Esophagus muscularis mucosa (tissue), 4 donors: ENCODE data around the gene SMIM13. TPM values are rescaled to one million over a fixed set of nuclear protein-coding genes. Genes with fewer than 3 reads are reported as not detected.

ENCODE experiments used
- DNase-seq: peaks from one replicate; pipeline ENCODE4 v3.0.0-alpha.2; 2017; ENCODE audit errors: extremely low spot score
- H3K27ac ChIP-seq, 4 donors: fragments of 200-600 bp; sonication (generic); replicated peaks in 1 of 4; 1 replicate in 3 of 4; 2 replicates in 1 of 4; pipeline ENCODE4 v1.5.1; 2016 to 2019; ENCODE audit warnings: mild to moderate bottlenecking in 1 of 4
- H3K27me3 ChIP-seq, 4 donors: fragments of 200-600 bp; sonication (generic); one replicate each; pipeline versions ENCODE4 v1.5.1 to v1.6.0; 2016 to 2019
- H3K36me3 ChIP-seq, 4 donors: fragments of 200-600 bp; sonication (generic); one replicate each; pipeline ENCODE4 v1.5.1; 2016 to 2019
- H3K4me1 ChIP-seq, 4 donors: fragments of 200-600 bp; sonication (generic); one replicate each; pipeline ENCODE4 v1.5.1; 2016 to 2019
- H3K4me3 ChIP-seq, 4 donors: fragments of 200-600 bp; sonication (generic); 1 replicate in 2 of 4; 2 replicates in 2 of 4; pipeline ENCODE4 v1.5.1; 2016 to 2019; ENCODE audit warnings: mild to moderate bottlenecking in 4 of 4, moderate library complexity in 1 of 4
- H3K9me3 ChIP-seq, 4 donors: fragments of 200-600 bp; sonication (generic); 1 replicate in 3 of 4; 2 replicates in 1 of 4; pipeline ENCODE4 v1.5.1; 2016 to 2019
- CTCF ChIP-seq, 3 experiments: fragments of 200-600 bp in 2 of 3; fragments of 450-650 bp in 1 of 3; sonication (generic) in 2 of 3; IDR thresholded peaks; one replicate each; pipeline ENCODE4 v1.5.1; 2017 to 2019; ENCODE audit warnings: antibody characterized with exemption in 3 of 3, mild to moderate bottlenecking in 2 of 3, moderate library complexity in 1 of 3
- EP300 ChIP-seq: sonication (generic); formaldehyde crosslinking; IDR thresholded peaks from one replicate; pipeline ENCODE4 v1.6.1; 2017; ENCODE audit warnings: antibody characterized with exemption
- POLR2A ChIP-seq: fragments of 450-650 bp; IDR thresholded peaks from one replicate; pipeline ENCODE4 v1.6.1; 2017; ENCODE audit warnings: antibody characterized with exemption, moderate library complexity, mild to moderate bottlenecking, low read depth
- POLR2AphosphoS5 ChIP-seq, 2 donors: sonication (generic); formaldehyde crosslinking; IDR thresholded peaks; one replicate each; pipeline ENCODE4 v1.6.1; 2017; ENCODE audit warnings: antibody characterized with exemption in 2 of 2
- WGBS: methylation state at CpG from one replicate; pipeline ENCODE4 v1.1.5; 2018; 5-methylcytosine and 5-hydroxymethylcytosine counted together
- intact Hi-C: fragments of 100-400 bp; cut with DNase I; formaldehyde crosslinking; loops from one replicate; pipeline ENCODE4 v1.15.1; 2023
- total RNA-seq, 4 donors: library from RNA; depleted of rRNA; stranded (reverse); fragments of >200 nt; gene quantifications; one replicate each; pipeline versions ENCODE4 v1.1.0 to v1.2.1, GENCODE V29; 2016

SMIM13 gene
- total RNA-seq, 4 donors from 2014 or later, result 9.3 to 15.2 (median 12.0) TPM

- Histone ChIP-seq H3K36me3 (no peaks in the 10 kb centered on the region), H3K27me3 (no peaks in the 10 kb centered on the region), H3K4me1 (peaks cover 9 to 29% (median 27%) of the 10 kb centered on the region in 4 donors), H3K9me3 (no peaks in the 10 kb centered on the region), H3K4me3 (no peak overlapping the region), H3K27ac (no peak overlapping the region)
- intact Hi-C loops, result no loop called here
- DNase-seq, result no peak
- no peak for TF ChIP-seq CTCF (IDR thresholded peaks at IDR 0.05)
- 65% methylated on average over 4 of the region's 4 CpGs for WGBS
Measured at GRCh38 chr6:11120271-11121005, 26.8 kb downstream of the SMIM13 start.

- TF ChIP-seq CTCF (IDR thresholded peaks at IDR 0.05) (no peak), EP300 (no peak), POLR2A (no peak), POLR2AphosphoS5 (IDR thresholded peaks at IDR 0.05) (no peak)
- Histone ChIP-seq H3K9me3 (no peaks in the 10 kb centered on the region), H3K27ac (no peak overlapping the region), H3K36me3 (peaks cover 0 to 3% (median 0%) of the 10 kb centered on the region in 4 donors), H3K4me3 (no peak overlapping the region), H3K27me3 (no peaks in the 10 kb centered on the region), H3K4me1 (peaks cover 9 to 29% (median 27%) of the 10 kb centered on the region in 4 donors)
- DNase-seq, result no peak
- 80% methylated on average over 2 of the region's 2 CpGs for WGBS
- intact Hi-C loops, result no loop called here
Measured at GRCh38 chr6:11121851-11122250, 28.2 kb downstream of the SMIM13 start.

GRCh38 chr6:11122380-11122779, 28.7 kb downstream of the SMIM13 start:
- intact Hi-C loops, result no loop called here
- H3K9me3 ChIP-seq, result no peaks in the 10 kb centered on the region
- no peak for DNase-seq

GRCh38 chr6:11123978-11124377, 30.3 kb downstream of the SMIM13 start:
- H3K27me3 ChIP-seq, result no peaks in the 10 kb centered on the region
- peaks cover 0 to 3% (median 0%) of the 10 kb centered on the region in 4 donors for H3K36me3 ChIP-seq
- H3K9me3 ChIP-seq, result no peaks in the 10 kb centered on the region
- DNase-seq, result no peak
- H3K4me3 ChIP-seq, result no peak overlapping the region
- peaks cover 15 to 33% (median 27%) of the 10 kb centered on the region in 4 donors for H3K4me1 ChIP-seq
- H3K27ac ChIP-seq, result no peak overlapping the region
- WGBS, result 95% methylated on average over 2 of the region's 2 CpGs
- TF ChIP-seq EP300 (no peak), POLR2AphosphoS5 (IDR thresholded peaks at IDR 0.05) (no peak), CTCF (IDR thresholded peaks at IDR 0.05) (peak in 1 of 3 experiments; percentile 14)
- intact Hi-C loops, result no loop called here

More at GRCh38 chr6:11122380-11122779, 28.7 kb downstream of the SMIM13 start:
- no peaks in the 10 kb centered on the region for H3K27me3 ChIP-seq
- no peak overlapping the region for H3K4me3 ChIP-seq
- 95% methylated on average over 1 of the region's 1 CpG for WGBS
- peaks cover 0 to 3% (median 0%) of the 10 kb centered on the region in 4 donors for H3K36me3 ChIP-seq
- TF ChIP-seq EP300, result no peak
- no peak for TF ChIP-seq POLR2AphosphoS5 (IDR thresholded peaks at IDR 0.05)
- no peak for TF ChIP-seq POLR2A
- no peak for TF ChIP-seq CTCF (IDR thresholded peaks at IDR 0.05)
- H3K4me1 ChIP-seq, result peaks cover 9 to 29% (median 27%) of the 10 kb centered on the region in 4 donors
- H3K27ac ChIP-seq, result no peak overlapping the region

- H3K36me3 ChIP-seq, result peaks cover 0 to 3% (median 0%) of the 10 kb centered on the region in 4 donors
- H3K27me3 ChIP-seq, result no peaks in the 10 kb centered on the region
- 100% methylated on average over 2 of the region's 2 CpGs for WGBS
- TF ChIP-seq POLR2AphosphoS5 (IDR thresholded peaks at IDR 0.05) (no peak), EP300 (no peak), POLR2A (no peak), CTCF (IDR thresholded peaks at IDR 0.05) (no peak)
- H3K4me1 ChIP-seq, result peaks cover 5 to 11% (median 8%) of the 10 kb centered on the region in 4 donors
- H3K9me3 ChIP-seq, result no peaks in the 10 kb centered on the region
- no peak overlapping the region for H3K4me3 ChIP-seq
- DNase-seq, result no peak
- no peak overlapping the region for H3K27ac ChIP-seq
- intact Hi-C loops, result no loop called here
Measured at GRCh38 chr6:11126876-11127275, 33.2 kb downstream of the SMIM13 start.
